Spleen (tissue), 11 donors: ENCODE data around the gene DBNL. TPM values are rescaled to one million over a fixed set of nuclear protein-coding genes. Genes with fewer than 3 reads are reported as not detected.

Source experiments
- DNase-seq: peaks from one replicate; pipeline ENCODE4 v3.0.0-alpha.2; 2020
- H3K27ac ChIP-seq, 8 donors: fragments of 200-600 bp; sonication (generic) in 7 of 8; 1 replicate in 4 of 8; 2 replicates in 4 of 8; pipeline versions ENCODE4 v1.5.0 to v1.8.0; 2016 to 2021; ENCODE audit warnings: inconsistent platforms in 4 of 8, mild to moderate bottlenecking in 4 of 8, moderate library complexity in 1 of 8
- H3K27me3 ChIP-seq, 7 donors: fragments of 200-600 bp; sonication (generic) in 6 of 7; replicated peaks in 1 of 7; 1 replicate in 4 of 7; 2 replicates in 3 of 7; pipeline versions ENCODE4 v1.5.0 to v1.8.0; 2016 to 2021; ENCODE audit warnings: inconsistent platforms in 3 of 7, mild to moderate bottlenecking in 1 of 7
- H3K36me3 ChIP-seq, 6 donors: fragments of 200-600 bp; sonication (generic) in 5 of 6; 1 replicate in 4 of 6; 2 replicates in 2 of 6; pipeline versions ENCODE4 v1.5.0 to v1.8.0; 2016 to 2021; ENCODE audit warnings: inconsistent platforms in 2 of 6
- H3K4me1 ChIP-seq, 6 donors: fragments of 200-600 bp; sonication (generic) in 5 of 6; 1 replicate in 3 of 6; 2 replicates in 3 of 6; pipeline versions ENCODE4 v1.5.0 to v1.8.0; 2016 to 2021; ENCODE audit warnings: inconsistent platforms in 3 of 6
- H3K4me3 ChIP-seq, 8 donors: fragments of 200-600 bp; sonication (generic) in 7 of 8; 1 replicate in 4 of 8; 2 replicates in 4 of 8; pipeline versions ENCODE4 v1.5.0 to v1.8.0; 2016 to 2021; ENCODE audit warnings: inconsistent platforms in 4 of 8, mild to moderate bottlenecking in 4 of 8, moderate library complexity in 2 of 8
- H3K9me3 ChIP-seq, 8 donors: fragments of 200-600 bp; sonication (generic) in 7 of 8; 1 replicate in 4 of 8; 2 replicates in 4 of 8; pipeline versions ENCODE4 v1.5.0 to v1.8.0; 2016 to 2021; ENCODE audit warnings: inconsistent platforms in 4 of 8
- POLR2A ChIP-seq, 3 donors: fragments of 450-650 bp; IDR thresholded peaks; one replicate each; pipeline ENCODE4 v1.5.1; 2017; ENCODE audit warnings: antibody characterized with exemption in 3 of 3, mild to moderate bottlenecking in 1 of 3
- POLR2AphosphoS5 ChIP-seq, 3 donors: sonication (generic); formaldehyde crosslinking; IDR thresholded peaks; one replicate each; pipeline ENCODE4 v1.5.1; 2017; ENCODE audit warnings: antibody characterized with exemption in 3 of 3
- WGBS, 5 donors: extraction: QIAGEN DNeasy Blood & Tissue Kit in 3 of 5; methylation state at CpG; one replicate each; pipeline versions ENCODE4 v1.1.5 to v1.1.7; 2013 to 2018; 5-methylcytosine and 5-hydroxymethylcytosine counted together
- intact Hi-C: fragments of 100-400 bp; cut with DNase I; formaldehyde crosslinking; loops from one replicate; pipeline ENCODE4 v1.15.0; 2023; ENCODE audit warnings: low total_unique reads
- polyA plus RNA-seq, 3 donors: library from polyadenylated mRNA; stranded (reverse); fragments of 200-250 nt; gene quantifications; one replicate each; pipeline ENCODE4 v1.2.1, GENCODE V29; 2013
- total RNA-seq, 7 donors: library from RNA; depleted of rRNA in 3 of 7; stranded (reverse); fragments of >200 nt in 3 of 7; fragmentation: NEBNext Ultra II Directional in 4 of 7; extraction: Animal tissue kit (Norgen Biotek cat#: 25700) in 4 of 7; gene quantifications; one replicate each; pipeline versions ENCODE4 v1.1.0 to v1.2.1, GENCODE V29; 2016 to 2021
- TF ChIP-seq, protein P1 (sequence below), 11 experiments: fragments of 200-600 bp in 7 of 11; fragments of 450-650 bp in 4 of 11; sonication (generic) in 4 of 11; IDR thresholded peaks in 8 of 11; conservative IDR thresholded peaks in 3 of 11; 1 replicate in 7 of 11; 2 replicates in 4 of 11; pipeline versions ENCODE4 v1.4.0 to v1.8.0; 2016 to 2021; ENCODE audit warnings: antibody characterized with exemption in 11 of 11, inconsistent platforms in 4 of 11, mild to moderate bottlenecking in 1 of 11
- donor health status: healthy with polysubstance abuse.
- donor health status: DM: no; HTN: no; CAD: no; lungs with moderate emphysema.
- donor health status: DM: no; HTN: no; CAD: no.
- donor health status: Bipolar disorder and iron deficiency.
- donor health status: healthy.
- donor health status: DM: no; HTN: no; CAD: no.
- donor health status: DM: yes; HTN: yes; CAD: no.

DBNL gene
- total and polyA plus RNA-seq, 10 donors: 118 to 257 (median 206) TPM

DNA sequence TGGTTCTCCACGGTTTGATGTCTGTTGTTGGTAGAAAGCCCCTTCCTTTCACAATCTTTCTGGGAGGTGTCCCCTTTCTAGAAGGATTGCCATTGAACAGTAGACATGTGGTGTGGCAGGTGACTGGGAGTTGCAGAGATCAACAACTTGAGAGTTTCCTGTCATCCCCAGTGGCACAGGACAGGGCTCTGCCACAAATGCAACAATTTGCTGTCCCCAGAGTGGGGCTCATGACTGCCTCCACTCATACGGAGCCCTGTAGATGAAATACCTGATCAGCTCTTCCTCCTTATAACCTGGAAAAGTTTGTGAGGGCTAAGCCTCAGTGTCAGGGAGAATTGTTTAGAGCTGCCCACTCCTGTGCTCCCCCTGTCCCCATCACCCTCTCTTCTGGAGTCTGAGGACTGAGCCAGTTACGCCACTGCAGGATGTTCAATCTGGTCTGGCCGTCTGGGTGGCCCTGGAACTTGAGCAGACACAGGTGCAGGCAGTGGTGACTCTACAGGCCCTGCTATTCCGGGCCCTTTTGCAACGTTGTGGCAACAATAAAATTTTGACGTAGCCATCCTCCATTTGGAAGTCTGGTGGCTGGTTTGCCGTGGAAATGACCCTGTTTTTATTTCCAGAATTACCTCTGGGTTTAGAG lies 6.5 kb downstream of the DBNL start:
- Histone ChIP-seq H3K4me1 (peaks cover 29 to 98% (median 68%) of the 10 kb centered on the region in 6 donors), H3K4me3 (no peak overlapping the region), H3K9me3 (no peaks in the 10 kb centered on the region), H3K27ac (peak overlapping the region in 4 of 8 donors; percentile 25 to 100 (median 50)), H3K27me3 (no peaks in the 10 kb centered on the region), H3K36me3 (peaks cover 0 to 90% (median 64%) of the 10 kb centered on the region in 6 donors)
- TF ChIP-seq, protein P1, sequence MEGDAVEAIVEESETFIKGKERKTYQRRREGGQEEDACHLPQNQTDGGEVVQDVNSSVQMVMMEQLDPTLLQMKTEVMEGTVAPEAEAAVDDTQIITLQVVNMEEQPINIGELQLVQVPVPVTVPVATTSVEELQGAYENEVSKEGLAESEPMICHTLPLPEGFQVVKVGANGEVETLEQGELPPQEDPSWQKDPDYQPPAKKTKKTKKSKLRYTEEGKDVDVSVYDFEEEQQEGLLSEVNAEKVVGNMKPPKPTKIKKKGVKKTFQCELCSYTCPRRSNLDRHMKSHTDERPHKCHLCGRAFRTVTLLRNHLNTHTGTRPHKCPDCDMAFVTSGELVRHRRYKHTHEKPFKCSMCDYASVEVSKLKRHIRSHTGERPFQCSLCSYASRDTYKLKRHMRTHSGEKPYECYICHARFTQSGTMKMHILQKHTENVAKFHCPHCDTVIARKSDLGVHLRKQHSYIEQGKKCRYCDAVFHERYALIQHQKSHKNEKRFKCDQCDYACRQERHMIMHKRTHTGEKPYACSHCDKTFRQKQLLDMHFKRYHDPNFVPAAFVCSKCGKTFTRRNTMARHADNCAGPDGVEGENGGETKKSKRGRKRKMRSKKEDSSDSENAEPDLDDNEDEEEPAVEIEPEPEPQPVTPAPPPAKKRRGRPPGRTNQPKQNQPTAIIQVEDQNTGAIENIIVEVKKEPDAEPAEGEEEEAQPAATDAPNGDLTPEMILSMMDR (IDR thresholded peaks at IDR 0.05 in 8 of 11, conservative IDR thresholded peaks at IDR 0.05 in 3 of 11): no peak
- TF ChIP-seq POLR2A (IDR thresholded peaks at IDR 0.05) (no peak), POLR2AphosphoS5 (IDR thresholded peaks at IDR 0.05) (no peak)
- WGBS, 5 donors: 80 to 90% (median 84%) methylated on average over 8 of the region's 8 CpGs
- intact Hi-C loops: no loop called here
- peak; percentile 37 for DNase-seq

DNA sequence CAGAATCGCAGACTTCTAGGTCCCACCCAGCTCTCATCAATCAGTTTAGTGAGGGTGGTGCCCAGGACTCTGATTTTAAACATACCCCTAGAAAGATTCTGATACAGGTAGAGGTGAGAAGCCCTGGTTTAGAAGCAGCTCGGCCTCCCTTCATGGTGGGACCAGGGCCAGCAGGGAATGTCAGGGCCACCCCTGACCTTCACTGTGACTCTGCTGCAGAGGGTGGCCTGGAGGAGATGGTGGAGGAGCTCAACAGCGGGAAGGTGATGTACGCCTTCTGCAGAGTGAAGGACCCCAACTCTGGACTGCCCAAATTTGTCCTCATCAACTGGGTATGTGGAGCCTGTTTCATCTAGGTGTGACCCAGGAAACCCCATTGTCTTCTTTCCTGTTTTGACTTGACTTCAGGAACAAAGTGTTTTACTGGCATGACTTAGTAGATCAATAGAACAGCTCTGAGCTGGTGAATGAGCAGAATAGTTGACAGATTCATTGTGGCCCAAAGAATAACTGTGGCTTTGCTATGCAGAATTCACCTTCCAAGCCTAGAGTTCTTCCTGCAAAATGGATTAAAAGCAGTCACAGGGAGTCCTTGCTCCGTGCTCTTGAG lies 7.2 kb downstream of the DBNL start:
- H3K4me3 ChIP-seq: no peak overlapping the region
- TF ChIP-seq POLR2AphosphoS5 (IDR thresholded peaks at IDR 0.05) (no peak), POLR2A (IDR thresholded peaks at IDR 0.05) (no peak)
- TF ChIP-seq, protein P1 (IDR thresholded peaks at IDR 0.05 in 8 of 11, conservative IDR thresholded peaks at IDR 0.05 in 3 of 11): no peak
- peak; percentile 24 for DNase-seq
- no peaks in the 10 kb centered on the region for H3K27me3 ChIP-seq
- peak overlapping the region in 4 of 8 donors; percentile 25 to 100 (median 50) for H3K27ac ChIP-seq
- 89 to 95% (median 92%) methylated on average over 5 of the region's 5 CpGs for WGBS, 5 donors
- H3K36me3 ChIP-seq: peaks cover 1 to 93% (median 71%) of the 10 kb centered on the region in 6 donors
- intact Hi-C loops: no loop called here
- peaks cover 22 to 98% (median 62%) of the 10 kb centered on the region in 6 donors for H3K4me1 ChIP-seq
- no peaks in the 10 kb centered on the region for H3K9me3 ChIP-seq

DNA sequence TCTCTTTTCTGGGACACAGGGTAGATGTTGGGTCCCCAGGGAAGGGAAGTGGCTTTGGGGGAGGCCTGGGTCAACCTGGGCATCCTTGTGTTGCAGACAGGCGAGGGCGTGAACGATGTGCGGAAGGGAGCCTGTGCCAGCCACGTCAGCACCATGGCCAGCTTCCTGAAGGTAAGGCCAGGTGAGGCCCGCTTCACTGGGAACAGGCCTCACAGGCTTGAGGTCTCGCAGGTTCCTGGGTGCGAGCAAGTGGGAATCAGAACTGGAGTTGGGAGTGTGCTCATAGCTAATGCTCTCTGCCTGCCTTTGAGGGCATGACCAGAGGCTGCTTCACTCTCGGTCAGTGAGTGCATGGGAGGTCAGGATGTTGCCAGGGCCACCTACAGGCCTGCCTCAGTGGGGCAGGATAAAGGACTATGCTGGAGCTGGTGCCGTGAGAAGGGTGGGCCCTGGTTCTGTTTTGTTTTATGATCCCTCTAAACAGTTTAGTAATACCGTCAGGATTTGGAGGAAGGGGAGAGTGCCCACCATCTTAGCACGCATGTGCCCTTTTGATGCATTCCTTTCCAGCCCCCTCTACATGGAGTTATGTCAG lies 8.4 kb downstream of the DBNL start:
- WGBS, 5 donors: 88 to 92% (median 91%) methylated on average over 4 to 12 of the region's 12 CpGs
- no peaks in the 10 kb centered on the region for H3K27me3 ChIP-seq
- peaks cover 13 to 98% (median 53%) of the 10 kb centered on the region in 6 donors for H3K4me1 ChIP-seq
- peak; percentile 71 for DNase-seq
- peak overlapping the region in 3 of 8 donors; percentile 48 to 100 (median 52) for H3K27ac ChIP-seq
- peaks cover 5 to 100% (median 83%) of the 10 kb centered on the region in 6 donors for H3K36me3 ChIP-seq
- intact Hi-C loops: no loop called here
- H3K4me3 ChIP-seq: no peak overlapping the region
- H3K9me3 ChIP-seq: no peaks in the 10 kb centered on the region
- TF ChIP-seq POLR2AphosphoS5 (IDR thresholded peaks at IDR 0.05) (peak in 2 of 3 donors; percentile 35 to 58), POLR2A (IDR thresholded peaks at IDR 0.05) (no peak)

DNA sequence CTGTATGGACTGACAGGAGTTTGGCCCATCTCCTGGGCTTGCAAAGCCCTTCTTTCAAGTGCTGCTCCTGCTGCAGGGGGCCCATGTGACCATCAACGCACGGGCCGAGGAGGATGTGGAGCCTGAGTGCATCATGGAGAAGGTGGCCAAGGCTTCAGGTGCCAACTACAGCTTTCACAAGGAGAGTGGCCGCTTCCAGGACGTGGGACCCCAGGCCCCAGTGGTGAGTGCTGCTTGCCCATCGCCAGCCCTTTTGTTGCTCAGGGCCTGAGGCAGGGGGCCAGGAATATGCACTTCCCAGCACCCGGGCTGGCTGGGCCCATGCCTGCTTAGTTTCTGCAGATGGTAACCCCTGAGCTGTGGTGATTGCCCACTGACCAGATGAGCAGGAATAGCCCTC lies 12.2 kb downstream of the DBNL start:
- peak; percentile 68 for DNase-seq
- TF ChIP-seq, protein P1 (IDR thresholded peaks at IDR 0.05 in 8 of 11, conservative IDR thresholded peaks at IDR 0.05 in 3 of 11): no peak
- TF ChIP-seq POLR2A (IDR thresholded peaks at IDR 0.05): no peak
- peak in 1 of 3 donors; percentile 33 for TF ChIP-seq POLR2AphosphoS5 (IDR thresholded peaks at IDR 0.05)
- no peaks in the 10 kb centered on the region for H3K9me3 ChIP-seq
- H3K27ac ChIP-seq: peak overlapping the region in 3 of 8 donors; percentile 80 to 94 (median 87)
- no peak overlapping the region for H3K4me3 ChIP-seq
- peaks cover 7 to 96% (median 56%) of the 10 kb centered on the region in 6 donors for H3K4me1 ChIP-seq
- intact Hi-C loops: no loop called here
- WGBS, 5 donors: 88 to 93% (median 90%) methylated on average over 6 to 7 of the region's 7 CpGs; no CpG with 5 or more reads in 1 of the 5 donors
- H3K36me3 ChIP-seq: peaks cover 5 to 100% (median 98%) of the 10 kb centered on the region in 6 donors
- H3K27me3 ChIP-seq: no peaks in the 10 kb centered on the region
